K562 (cell line): ENCODE data around the gene FANK1. TPM values are rescaled to one million over a fixed set of nuclear protein-coding genes. Genes with fewer than 3 reads are reported as not detected.

Experiments used
- ATAC-seq: fragments of 200-7000 bp; cut with Tn5 transposase; 3 replicates; pipeline ENCODE4 v1.9.1; 2020; ENCODE audit warnings: moderate library complexity
- BruUV-seq: library from RNA; stranded (reverse); fragments of 400-500 nt; replicated peaks from 2 replicates; lab custom pipeline; 2021; lab: Mats Ljungman, UMichigan
- CTCF ChIA-PET: fragments of 300-600 bp; formaldehyde crosslinking; extraction: SDS; loops from one replicate; lab custom pipeline; 2021; ENCODE audit warnings: low intra/inter-chr PET ratio; lab: Yijun Ruan, JAX
- POLR2A ChIA-PET: fragments of 300-600, 350-650 bp; sonication (Branson Sonifier 250); formaldehyde crosslinking; extraction: SDS; loops from one replicate; lab custom pipeline; 2021; ENCODE audit warnings: antibody characterized with exemption, inconsistent platforms; lab: Yijun Ruan, JAX
- DNase-seq, 4 experiments: peaks; one replicate each; pipeline versions ENCODE4 v3.0.0 to v3.0.0-alpha.2; 2011 to 2018; ENCODE audit warnings: low spot score in 3 of 4, mixed read lengths in 3 of 4; ENCODE audit errors: extremely low read depth in 1 of 4
- FAIRE-seq: peaks from 2 replicates; lab custom pipeline; 2011; peaks lifted over from hg19 to GRCh38; lab: Jason Lieb, UNC
- H2AFZ ChIP-seq: 2 replicates; pipeline ENCODE4 v1.6.0; 2011; ENCODE audit warnings: low read depth, low read length, control low read depth, inconsistent platforms
- H3K27ac ChIP-seq: fragments of 200-600 bp; 3 replicates; pipeline ENCODE4 v1.8.0; 2011; ENCODE audit warnings: low read depth, mild to moderate bottlenecking, control low read depth, inconsistent platforms, low read length, moderate library complexity, mixed read lengths; ENCODE audit errors: extremely low read depth
- H3K27me3 ChIP-seq, 2 experiments: fragments of 300-600 bp in 1 of 2; 2 replicates in 1 of 2; 3 replicates in 1 of 2; pipeline versions ENCODE4 v1.6.0 to v1.8.0; 2011; ENCODE audit warnings: inconsistent platforms in 2 of 2, low read length in 2 of 2, mild to moderate bottlenecking in 1 of 2, mixed read lengths in 1 of 2, moderate library complexity in 1 of 2; ENCODE audit not compliant: control insufficient read depth in 2 of 2, insufficient read depth in 2 of 2
- H3K36me3 ChIP-seq: fragments of 300-600 bp; 3 replicates; pipeline ENCODE4 v1.8.0; 2011; ENCODE audit warnings: mild to moderate bottlenecking, low read length, inconsistent platforms; ENCODE audit not compliant: control insufficient read depth, insufficient read depth
- H3K4me1 ChIP-seq, 2 experiments: fragments of 200-600 bp in 1 of 2; replicated peaks in 1 of 2; 2 replicates in 1 of 2; 3 replicates in 1 of 2; pipeline versions ENCODE4 v1.5.1 to v1.8.0; 2011; ENCODE audit warnings: inconsistent platforms in 2 of 2, low read length in 2 of 2, mild to moderate bottlenecking in 1 of 2, mixed read lengths in 1 of 2, moderate library complexity in 1 of 2; ENCODE audit not compliant: control insufficient read depth in 2 of 2, insufficient read depth in 2 of 2
- H3K4me2 ChIP-seq: 2 replicates; pipeline ENCODE4 v1.6.1; 2011; ENCODE audit warnings: low read length, control low read depth, inconsistent platforms, mixed read lengths; ENCODE audit not compliant: insufficient read depth
- H3K4me3 ChIP-seq: fragments of 200-600 bp; sonication (generic), shearing (Covaris generic); 2 replicates; pipeline ENCODE4 v1.5.1; 2016; ENCODE audit warnings: control low read depth, inconsistent platforms
- H3K79me2 ChIP-seq: fragments of 200-600 bp; 3 replicates; pipeline ENCODE4 v1.8.0; 2011; ENCODE audit warnings: low read length, inconsistent platforms; ENCODE audit not compliant: control insufficient read depth, insufficient read depth
- H3K9ac ChIP-seq, 2 experiments: 2 replicates each; pipeline versions ENCODE4 v1.6.0 to v1.6.1; 2011; ENCODE audit warnings: low read depth in 2 of 2, low read length in 2 of 2, control low read depth in 1 of 2, inconsistent platforms in 1 of 2, mild to moderate bottlenecking in 1 of 2, mixed read lengths in 1 of 2; ENCODE audit not compliant: insufficient read depth in 1 of 2
- H3K9me1 ChIP-seq: one replicate; pipeline ENCODE4 v1.6.0; 2011; ENCODE audit warnings: inconsistent platforms, mild to moderate bottlenecking, low read length, moderate library complexity; ENCODE audit not compliant: control insufficient read depth, insufficient read depth
- H3K9me3 ChIP-seq: replicated peaks from 2 replicates; pipeline ENCODE4 v1.5.1; 2011; ENCODE audit warnings: low read depth, low read length, inconsistent platforms; ENCODE audit not compliant: control insufficient read depth, insufficient read depth
- H4K20me1 ChIP-seq: replicated peaks from 2 replicates; pipeline ENCODE4 v1.6.1; 2011; ENCODE audit warnings: low read length, inconsistent platforms, mixed read lengths; ENCODE audit not compliant: control insufficient read depth, insufficient read depth
- JUND ChIP-seq, 2 experiments: IDR thresholded peaks; 2 replicates in 1 of 2; 3 replicates in 1 of 2; pipeline ENCODE4 v1.6.1; 2011; ENCODE audit warnings: borderline replicate concordance in 2 of 2, low read depth in 2 of 2, low read length in 2 of 2, improper control_type of control experiment in 1 of 2, missing biosample characterization in 1 of 2, missing genetic modification characterization in 1 of 2, missing genetic modification reagents in 1 of 2
- L3MBTL2 ChIP-seq: fragments of 450-650 bp; IDR thresholded peaks from 2 replicates; pipeline ENCODE4 v1.6.1; 2016; ENCODE audit warnings: mild to moderate bottlenecking, moderate library complexity
- MTA1 ChIP-seq: fragments of 450-650 bp; IDR thresholded peaks from 2 replicates; pipeline ENCODE4 v1.6.1; 2017; ENCODE audit warnings: borderline replicate concordance
- TRIM25 ChIP-seq: fragments of 450-650 bp; IDR thresholded peaks from 2 replicates; pipeline ENCODE4 v1.7.0; 2016; ENCODE audit warnings: borderline replicate concordance
- WGBS: fragments of 100-300 bp; shearing (Covaris generic); methylation state at CpG from one replicate; pipeline ENCODE4 v1.1.6; 2016; ENCODE audit warnings: low coverage, mixed read lengths; ENCODE audit not compliant: insufficient coverage; ENCODE audit errors: missing lambda C conversion rate; 5-methylcytosine and 5-hydroxymethylcytosine counted together
- in situ Hi-C: fragments of 300-500 bp; cut with MboI; formaldehyde crosslinking; loops from 4 replicates; pipeline ENCODE4 v1.15.0; 2018; ENCODE audit warnings: inconsistent platforms, mixed read lengths
- intact Hi-C: fragments of 100-400 bp; cut with micrococcal nuclease; formaldehyde crosslinking; loops from 2 replicates; pipeline ENCODE4 v1.14.2; 2022
- polyA plus RNA-seq, 8 experiments: library from polyadenylated mRNA; depleted of rRNA in 4 of 8; stranded (reverse) in 5 of 8; unstranded in 3 of 8; fragments of >200 nt; fragmentation: Nextera tagmentation in 2 of 8; fragmentation: Illumina TruSeq in 1 of 8; extraction: Ambion mirVana in 2 of 8; extraction: Trizol in 1 of 8; gene quantifications; 2 replicates each; pipeline versions ENCODE4 v1.2.1 to v1.2.3, GENCODE V29; 2011 to 2014; ENCODE audit warnings: inconsistent platforms in 1 of 8, missing spikeins in 1 of 8
- total RNA-seq, 7 experiments: library from RNA; depleted of rRNA in 6 of 7; stranded (reverse); fragments of >200 nt in 6 of 7; fragmentation: Illumina TruSeq in 2 of 7; extraction: Trizol in 2 of 7; gene quantifications; 2 replicates each; pipeline versions ENCODE4 v1.2.1 to v1.2.3, GENCODE V29; 2011 to 2021; ENCODE audit warnings: low replicate concordance in 1 of 7

Gene FANK1
- total and polyA plus RNA-seq, 9 of the 15 experiments (the other 6 are each of a cell fraction or from before 2014, with no cell fraction given), result 0.11 to 2.3 (median 0.51) TPM; not detected in 1

GRCh38 chr10:126043389-126043788, 147.0 kb downstream of the FANK1 start:
- no TSS peak for BruUV-seq
- Histone ChIP-seq H2AFZ (no peak overlapping the region), H3K36me3 (no peaks in the 10 kb centered on the region), H3K9ac (no peak overlapping the region), H3K27me3 (peaks cover 3 to 33% of the 10 kb centered on the region in 2 experiments; a peak in 2 of 5 replicates), H3K4me2 (no peak overlapping the region), H3K9me1 (no peaks in the 10 kb centered on the region), H3K9me3 (no peaks in the 10 kb centered on the region), H3K4me1 (no peaks in the 10 kb centered on the region), H3K27ac (no peak overlapping the region), H3K4me3 (no peak overlapping the region), H3K79me2 (no peaks in the 10 kb centered on the region), H4K20me1 (no peaks in the 10 kb centered on the region)
- intact Hi-C loops (no loop called here), in situ Hi-C loops (no loop called here)
- WGBS, result 0% methylated on average over 4 of the region's 10 CpGs
- TF ChIP-seq L3MBTL2 (no peak), JUND (IDR thresholded peaks at IDR 0.05; ENCODE audit: borderline replicate concordance, low read depth, low read length) (no peak), JUND (tag; IDR thresholded peaks at IDR 0.05; ENCODE audit: borderline replicate concordance, low read depth, low read length) (no peak), MTA1 (no peak), TRIM25 (no peak)
- FAIRE-seq (no peak), DNase-seq (no peak), ATAC-seq (no peak)
- CTCF ChIA-PET, result no interaction called here
- POLR2A ChIA-PET, result no interaction called here
